Measurements from ENCODE around the gene USP1. TPM values are rescaled to one million over a fixed set of nuclear protein-coding genes. Genes with fewer than 3 reads are reported as not detected.

The USP1 gene
- total and polyA plus RNA-seq, 2 donors (not counting 3 experiments of a cell fraction or from before 2014, with no cell fraction given) = 7.0 to 38.4 TPM

DNA sequence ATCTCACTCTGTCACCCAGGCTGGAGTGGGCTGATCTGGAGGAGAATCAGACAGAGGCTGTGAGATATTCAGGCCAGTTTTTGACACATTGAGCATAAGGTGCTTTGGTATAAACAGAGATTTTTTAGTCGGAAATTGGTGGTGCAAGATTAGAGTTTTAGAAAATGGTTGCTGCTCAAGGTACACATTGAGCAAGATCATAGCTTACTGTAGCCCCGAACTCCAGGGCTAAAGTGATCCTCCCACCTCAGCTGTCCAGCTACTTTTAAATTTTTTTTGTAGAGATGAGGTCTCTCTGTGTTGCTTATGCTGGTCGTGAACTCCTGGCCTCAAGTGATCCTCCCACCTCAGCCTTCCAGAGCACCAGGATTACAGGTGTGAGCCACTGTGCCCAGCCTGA lies 43.9 kb upstream of the USP1 start:
- Histone ChIP-seq H3K4me3 (replicated peaks in 1 of 3; ENCODE audit: insufficient read depth in 1 of 3, low read depth in 1 of 3, low read length in 3 of 3) (no peak overlapping the region), H3K4me1 (ENCODE audit: control insufficient read depth, extremely low read depth, insufficient read depth, low read length) (no peaks in the 10 kb centered on the region), H3K27ac (ENCODE audit: insufficient read depth, low read depth, low read length) (no peak overlapping the region), H3K36me3 (ENCODE audit: control insufficient read depth in 2 of 2, extremely low read depth in 1 of 2, insufficient read depth in 2 of 2, low read length in 2 of 2) (no peaks in the 10 kb centered on the region), H2AFZ (ENCODE audit: low read depth, low read length) (no peak overlapping the region), H3K9ac (replicated peaks; ENCODE audit: extremely low read depth, insufficient read depth, low read length) (no peak overlapping the region), H3K27me3 (ENCODE audit: control insufficient read depth in 2 of 2, insufficient read depth in 2 of 2, low read length in 2 of 2) (no peaks in the 10 kb centered on the region), H3K9me3 (replicated peaks; ENCODE audit: control insufficient read depth, insufficient read depth, low read length) (no peaks in the 10 kb centered on the region), H3K9me1 (replicated peaks; ENCODE audit: control insufficient read depth, extremely low read depth, insufficient read depth, low read length) (no peaks in the 10 kb centered on the region), H3K4me2 (ENCODE audit: insufficient read depth, low read length) (no peak overlapping the region), H3K79me2 (ENCODE audit: control insufficient read depth, insufficient read depth, low read length) (no peaks in the 10 kb centered on the region), H4K20me1 (replicated peaks; ENCODE audit: control insufficient read depth, extremely low read depth, insufficient read depth, low read length) (no peaks in the 10 kb centered on the region)
- no TSS peak for BruUV-seq (replicated peaks)
- dilution Hi-C loops (cut with MboI; ENCODE audit: extremely low pct_ligation_motif_present, low sequenced_read_pairs) = no loop called here
- FAIRE-seq (no peak), DNase-seq (ENCODE audit: low read depth, low spot score) (no peak)
- POLR2A ChIA-PET = no interaction called here
- intact Hi-C loops (cut with micrococcal nuclease) = no loop called here
- CTCF ChIA-PET = interaction anchor here (2.4 kb wide), 1 partner anchor 217 kb away, joined by 5 read pairs; no protein-coding TSS in a partner anchor
- TF ChIP-seq POLR2AphosphoS5 (IDR thresholded peaks at IDR 0.05; ENCODE audit: insufficient read depth, low read depth, low read length) (no peak), EZH2 (IDR thresholded peaks at IDR 0.05; ENCODE audit: borderline replicate concordance, low read depth, low read length, severe bottlenecking) (no peak), FOS (IDR thresholded peaks at IDR 0.05; ENCODE audit: borderline replicate concordance, insufficient read depth, low read length) (no peak), POLR2A (IDR thresholded peaks at IDR 0.05; ENCODE audit: low read depth, low read length) (no peak)

DNA sequence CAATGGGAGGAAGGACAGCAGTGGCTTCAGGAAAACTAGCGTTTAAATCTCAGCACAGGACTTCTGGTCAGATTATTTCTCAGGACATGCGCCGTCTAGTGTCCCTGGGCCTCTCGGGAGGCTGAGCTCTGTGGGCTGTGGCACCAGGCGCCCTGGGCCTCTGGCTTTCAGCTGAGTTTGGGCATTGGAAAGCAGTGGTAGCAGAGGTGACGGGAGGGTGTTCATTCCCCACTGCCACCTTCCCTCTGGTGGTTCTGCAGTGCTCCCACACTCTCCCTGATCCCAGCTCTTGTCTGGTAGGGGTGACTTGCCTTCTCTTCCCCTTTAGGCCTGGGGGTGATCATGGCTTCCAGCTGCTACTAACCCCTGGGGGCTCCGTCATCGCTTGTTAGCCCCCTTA lies 42.2 kb upstream of the USP1 start:
- dilution Hi-C loops (cut with MboI; ENCODE audit: extremely low pct_ligation_motif_present, low sequenced_read_pairs) (no loop called here), intact Hi-C loops (cut with micrococcal nuclease) (no loop called here)
- TF ChIP-seq MYC (IDR thresholded peaks at IDR 0.05; ENCODE audit: low read depth, low read length) (no peak), JUN (IDR thresholded peaks at IDR 0.05; ENCODE audit: borderline replicate concordance, insufficient read depth, insufficient read length, low read depth) (no peak), EZH2 (IDR thresholded peaks at IDR 0.05; ENCODE audit: borderline replicate concordance, low read depth, low read length, severe bottlenecking) (no peak), POLR2AphosphoS5 (IDR thresholded peaks at IDR 0.05; ENCODE audit: insufficient read depth, low read depth, low read length) (no peak), POLR2A (IDR thresholded peaks at IDR 0.05; ENCODE audit: low read depth, low read length) (no peak), GATA2 (IDR thresholded peaks at IDR 0.05; ENCODE audit: insufficient read depth, insufficient read length, low read depth, low read length) (no peak), FOS (IDR thresholded peaks at IDR 0.05; ENCODE audit: borderline replicate concordance, insufficient read depth, low read length) (no peak)
- TF ChIP-seq, protein P1, sequence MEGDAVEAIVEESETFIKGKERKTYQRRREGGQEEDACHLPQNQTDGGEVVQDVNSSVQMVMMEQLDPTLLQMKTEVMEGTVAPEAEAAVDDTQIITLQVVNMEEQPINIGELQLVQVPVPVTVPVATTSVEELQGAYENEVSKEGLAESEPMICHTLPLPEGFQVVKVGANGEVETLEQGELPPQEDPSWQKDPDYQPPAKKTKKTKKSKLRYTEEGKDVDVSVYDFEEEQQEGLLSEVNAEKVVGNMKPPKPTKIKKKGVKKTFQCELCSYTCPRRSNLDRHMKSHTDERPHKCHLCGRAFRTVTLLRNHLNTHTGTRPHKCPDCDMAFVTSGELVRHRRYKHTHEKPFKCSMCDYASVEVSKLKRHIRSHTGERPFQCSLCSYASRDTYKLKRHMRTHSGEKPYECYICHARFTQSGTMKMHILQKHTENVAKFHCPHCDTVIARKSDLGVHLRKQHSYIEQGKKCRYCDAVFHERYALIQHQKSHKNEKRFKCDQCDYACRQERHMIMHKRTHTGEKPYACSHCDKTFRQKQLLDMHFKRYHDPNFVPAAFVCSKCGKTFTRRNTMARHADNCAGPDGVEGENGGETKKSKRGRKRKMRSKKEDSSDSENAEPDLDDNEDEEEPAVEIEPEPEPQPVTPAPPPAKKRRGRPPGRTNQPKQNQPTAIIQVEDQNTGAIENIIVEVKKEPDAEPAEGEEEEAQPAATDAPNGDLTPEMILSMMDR (IDR thresholded peaks at IDR 0.05; ENCODE audit: extremely low read depth in 1 of 2, insufficient read depth in 1 of 2, low read depth in 1 of 2, low read length in 2 of 2) = no peak
- TF ChIP-seq, protein P2, sequence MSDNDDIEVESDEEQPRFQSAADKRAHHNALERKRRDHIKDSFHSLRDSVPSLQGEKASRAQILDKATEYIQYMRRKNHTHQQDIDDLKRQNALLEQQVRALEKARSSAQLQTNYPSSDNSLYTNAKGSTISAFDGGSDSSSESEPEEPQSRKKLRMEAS (IDR thresholded peaks at IDR 0.05; ENCODE audit: insufficient read depth, insufficient read length) = no peak

More for the DNA sequence above, 42.2 kb upstream of the USP1 start:
- no peak overlapping the region for H3K4me2 ChIP-seq (ENCODE audit: insufficient read depth, low read length)
- no TSS peak for BruUV-seq (replicated peaks)
- H2AFZ ChIP-seq (ENCODE audit: low read depth, low read length) = no peak overlapping the region
- FAIRE-seq (no peak), DNase-seq (ENCODE audit: low read depth, low spot score) (no peak)
- no peaks in the 10 kb centered on the region for H3K27me3 ChIP-seq (ENCODE audit: control insufficient read depth in 2 of 2, insufficient read depth in 2 of 2, low read length in 2 of 2)
- ChIA-PET CTCF (interaction anchor here (2.4 kb wide), 1 partner anchor 219 kb away, joined by 5 read pairs; no protein-coding TSS in a partner anchor), POLR2A (no interaction called here)
- no peak overlapping the region for H3K27ac ChIP-seq (ENCODE audit: insufficient read depth, low read depth, low read length)
- no peaks in the 10 kb centered on the region for H3K9me3 ChIP-seq (replicated peaks; ENCODE audit: control insufficient read depth, insufficient read depth, low read length)
- no peaks in the 10 kb centered on the region for H3K9me1 ChIP-seq (replicated peaks; ENCODE audit: control insufficient read depth, extremely low read depth, insufficient read depth, low read length)
- no peak overlapping the region for H3K9ac ChIP-seq (replicated peaks; ENCODE audit: extremely low read depth, insufficient read depth, low read length)
- H3K36me3 ChIP-seq (ENCODE audit: control insufficient read depth in 2 of 2, extremely low read depth in 1 of 2, insufficient read depth in 2 of 2, low read length in 2 of 2) = no peaks in the 10 kb centered on the region
- no peaks in the 10 kb centered on the region for H3K79me2 ChIP-seq (ENCODE audit: control insufficient read depth, insufficient read depth, low read length)
- no peaks in the 10 kb centered on the region for H3K4me1 ChIP-seq (ENCODE audit: control insufficient read depth, extremely low read depth, insufficient read depth, low read length)
- no peaks in the 10 kb centered on the region for H4K20me1 ChIP-seq (replicated peaks; ENCODE audit: control insufficient read depth, extremely low read depth, insufficient read depth, low read length)
- H3K4me3 ChIP-seq (replicated peaks in 1 of 3; ENCODE audit: insufficient read depth in 1 of 3, low read depth in 1 of 3, low read length in 3 of 3) = no peak overlapping the region
